NCI-H128 (cell line): ENCODE data around the gene TARS3.
"Not testable (repeated sequence)": the region's sequence is repeated elsewhere in the genome, so short reads cannot be mapped to it uniquely, and the experiment has no call there.

Experiments used
- DNase-seq: peaks from one replicate; lab custom pipeline; 2025; ENCODE audit not compliant: unreplicated experiment; lab: John Stamatoyannopoulos, UW

Gene TARS3

DNA sequence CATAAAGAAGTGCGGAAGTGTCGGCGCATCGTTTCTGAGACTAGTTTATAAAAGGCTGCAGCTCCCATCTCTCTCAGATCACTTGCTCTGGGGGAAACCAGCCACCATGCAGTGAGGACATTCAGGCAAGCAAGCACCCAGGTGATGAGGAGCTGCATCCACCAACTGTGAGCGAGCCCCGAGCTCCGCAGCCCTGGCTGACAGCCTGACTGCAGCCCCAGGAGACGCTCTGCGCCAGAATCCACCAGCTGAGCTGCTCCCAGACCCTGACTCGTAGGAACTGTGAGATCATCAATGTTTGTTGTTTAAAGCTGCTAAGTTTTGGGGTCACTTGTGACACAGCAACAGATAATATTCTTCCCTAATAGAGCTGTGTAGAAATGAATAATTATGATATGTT, 67.1 kb downstream of the TARS3 start:
- DNase-seq: no peak

DNA sequence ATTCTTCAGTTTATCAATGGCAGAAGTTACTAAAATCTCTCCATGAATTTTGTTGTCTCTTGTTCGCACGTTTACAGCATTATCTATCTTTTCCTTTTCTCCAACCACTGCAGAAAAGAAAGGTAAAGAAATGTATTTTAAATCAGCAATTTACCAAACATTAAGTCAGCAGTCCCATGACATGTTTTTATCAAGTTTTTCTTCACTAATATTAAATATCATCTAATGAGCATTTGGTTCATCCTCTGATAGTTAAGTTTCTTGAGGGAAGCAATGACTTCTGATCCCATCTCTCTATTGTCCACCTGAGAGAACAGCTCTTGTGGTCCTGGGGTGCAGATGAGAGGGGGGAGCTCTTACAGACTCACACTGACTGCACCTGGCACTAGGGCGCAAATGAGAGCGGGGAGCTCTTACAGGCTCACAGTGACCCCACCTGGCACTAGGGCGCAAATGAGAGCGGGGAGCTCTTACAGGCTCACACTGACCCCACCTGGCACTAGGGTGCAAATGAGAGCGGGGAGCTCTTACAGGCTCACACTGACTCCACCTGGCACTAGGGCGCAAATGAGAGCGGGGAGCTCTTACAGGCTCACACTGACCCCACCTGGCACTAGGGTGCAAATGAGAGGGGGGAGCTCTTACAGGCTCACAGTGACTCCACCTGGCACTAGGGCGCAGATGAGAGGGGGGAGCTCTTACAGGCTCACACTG, 69.5 kb downstream of the TARS3 start:
- DNase-seq: not testable (repeated sequence)

- DNase-seq: no peak
Observed at GRCh38 chr15:101654171-101654570, 70.1 kb downstream of the TARS3 start.

DNA sequence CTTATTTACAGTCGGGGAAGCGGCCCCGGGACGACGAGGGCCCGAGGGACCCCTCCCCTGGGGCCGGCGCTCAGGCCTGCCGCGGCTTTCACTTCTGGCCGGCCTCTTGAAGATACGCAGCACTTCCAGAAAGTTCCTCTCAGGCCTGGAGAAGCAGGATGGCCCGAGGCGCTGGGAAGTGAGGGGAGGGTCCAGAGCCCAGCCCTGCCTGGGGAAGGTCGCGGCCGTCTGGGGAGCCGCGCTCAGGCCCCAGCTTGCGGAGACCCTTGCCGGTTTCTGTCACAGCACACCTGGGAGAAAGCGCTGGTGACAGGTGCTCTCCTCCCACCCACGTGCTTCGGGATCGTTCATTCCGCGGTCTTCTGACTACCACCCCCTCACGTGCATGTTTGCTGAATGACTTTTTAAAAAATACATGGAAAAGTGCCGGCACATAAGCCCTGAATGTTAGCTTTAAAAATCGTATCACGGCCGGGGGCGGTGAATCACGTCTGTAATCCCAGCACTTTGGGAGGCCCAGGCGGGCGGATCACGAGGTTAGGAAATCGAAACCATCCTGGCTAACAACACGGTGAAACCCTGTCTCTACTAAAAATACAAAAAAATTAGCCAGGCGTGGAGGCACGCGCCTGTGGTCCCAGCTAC, 71.4 kb downstream of the TARS3 start:
- no peak for DNase-seq

DNA sequence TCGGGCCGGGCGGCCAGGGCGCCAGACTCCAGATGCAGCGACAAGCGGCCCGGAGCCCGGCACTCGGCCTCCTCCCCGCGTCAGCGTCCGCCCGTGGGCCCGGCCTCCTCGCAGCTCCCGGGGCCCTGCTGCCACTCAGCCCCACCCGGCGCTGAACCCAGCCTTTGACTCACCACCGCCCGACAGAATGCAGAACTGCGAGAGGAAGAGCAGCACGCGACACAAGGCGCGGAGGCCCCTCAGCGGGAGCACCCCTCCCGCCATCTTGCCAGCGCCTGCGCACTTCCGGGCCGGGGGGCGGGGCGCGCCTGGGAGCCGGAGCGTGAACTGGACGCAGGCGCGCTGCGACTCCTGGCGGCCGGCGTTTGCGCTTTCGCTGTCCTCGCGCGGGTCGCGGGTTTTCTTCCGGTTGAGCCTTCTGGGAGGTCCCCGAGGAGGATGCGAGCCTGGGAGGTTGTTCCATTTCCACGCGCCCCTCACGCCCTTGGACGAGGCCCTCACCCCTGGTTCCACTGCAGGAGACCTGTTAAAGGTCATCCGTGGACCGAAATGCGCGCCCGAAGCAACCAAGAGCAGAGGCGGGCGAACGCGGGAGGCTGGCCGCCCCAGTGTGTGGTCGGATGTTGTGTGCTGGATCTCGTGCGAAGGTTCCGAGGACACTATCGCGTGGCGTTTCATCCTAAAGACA, 72.0 kb downstream of the TARS3 start, which contains the start of gene TM2D3:
Gene TM2D3 (minus strand): TSS at position 284 of the 688 bp plus-strand sequence. CDS start 20 bp downstream, at position 264.
- peak; percentile 53 for DNase-seq

DNA sequence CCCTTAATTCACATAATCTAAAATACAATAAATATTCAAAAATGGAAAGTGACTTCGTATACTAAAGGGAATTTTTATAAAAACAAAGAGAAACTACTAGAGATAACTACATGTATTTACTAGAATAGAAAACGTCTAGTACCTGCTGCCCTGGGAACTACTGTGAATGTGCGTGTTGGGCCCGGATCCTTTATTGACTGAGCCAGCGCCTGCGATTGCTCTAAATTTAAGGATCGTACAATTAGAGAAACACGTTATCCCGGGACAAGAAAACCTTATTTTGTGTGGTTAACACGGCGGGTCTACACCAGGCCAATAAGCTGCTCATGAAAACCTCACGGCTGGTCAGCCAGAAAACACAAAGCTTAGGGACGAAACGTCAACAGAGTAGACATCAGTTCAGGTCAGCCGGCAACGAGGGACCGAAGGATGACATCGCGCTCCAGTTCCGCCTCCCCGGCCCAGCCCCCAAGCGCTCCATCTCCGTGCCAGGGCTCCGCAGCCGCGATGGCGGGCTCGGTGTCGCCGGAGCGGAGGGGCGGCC, 72.6 kb downstream of the TARS3 start:
- DNase-seq: no peak

DNA sequence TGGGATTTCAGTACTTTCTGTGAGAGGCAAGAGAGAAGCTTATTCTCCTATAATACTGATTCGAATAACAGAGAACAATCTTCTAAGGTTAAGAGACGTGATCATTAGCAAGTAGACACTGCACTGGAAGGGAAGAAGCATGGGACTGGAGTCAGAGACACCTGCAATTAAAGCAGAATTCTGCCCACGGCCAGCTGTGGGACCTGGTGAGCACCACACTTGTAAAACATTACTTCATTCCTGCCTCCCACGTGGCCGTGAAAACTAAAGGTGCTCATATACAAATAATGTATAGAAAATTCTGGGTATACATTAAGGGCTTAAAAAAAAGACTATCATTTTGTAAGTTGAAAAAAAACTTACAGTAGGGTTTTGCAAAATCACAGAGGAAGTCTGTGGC, 74.1 kb downstream of the TARS3 start:
- no peak for DNase-seq

- DNase-seq: no peak
Observed at GRCh38 chr15:101648356-101648755, 75.9 kb downstream of the TARS3 start.

DNA sequence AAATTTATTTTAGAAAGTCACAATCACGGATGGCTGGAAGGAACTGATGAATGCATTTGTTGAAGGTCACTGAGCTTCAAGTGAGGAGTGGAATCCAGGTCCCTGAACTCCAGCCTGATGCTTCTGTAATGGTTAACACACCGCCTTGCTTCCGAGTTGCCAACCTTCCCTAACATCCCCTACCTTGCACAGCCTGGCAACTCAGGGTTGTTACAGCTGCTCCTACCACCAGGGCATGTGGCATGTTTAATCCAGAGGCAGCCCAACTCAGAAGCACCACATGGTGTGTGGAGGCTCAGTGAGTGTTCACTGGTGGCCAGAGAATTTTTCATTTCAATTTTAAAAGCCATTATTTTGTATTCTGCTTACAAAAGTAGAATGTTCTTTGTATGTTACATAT, 77.0 kb downstream of the TARS3 start:
- DNase-seq: no peak

GRCh38 chr15:101646672-101647071, 77.6 kb downstream of the TARS3 start:
- no peak for DNase-seq

DNA sequence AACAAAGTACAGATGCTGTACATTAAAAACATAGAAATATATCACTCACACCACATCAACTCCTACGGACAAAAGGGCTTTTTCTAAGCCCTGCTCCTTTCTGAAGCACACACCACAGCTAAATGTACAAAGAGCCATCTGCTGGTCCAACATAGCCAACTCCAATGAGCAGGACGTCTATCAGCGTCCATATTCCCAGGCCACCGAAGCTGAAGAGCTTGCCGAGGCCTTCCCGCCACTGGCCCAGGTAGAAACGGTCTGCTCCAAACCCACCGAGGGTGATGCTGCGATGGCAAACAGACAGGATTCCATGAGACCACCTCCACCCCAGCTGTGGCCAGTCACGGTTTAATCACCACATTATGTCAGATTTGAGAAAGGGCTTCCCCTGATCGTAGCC, 81.9 kb downstream of the TARS3 start:
- DNase-seq: no peak

GRCh38 chr15:101641894-101642293, 82.4 kb downstream of the TARS3 start:
- no peak for DNase-seq

DNA sequence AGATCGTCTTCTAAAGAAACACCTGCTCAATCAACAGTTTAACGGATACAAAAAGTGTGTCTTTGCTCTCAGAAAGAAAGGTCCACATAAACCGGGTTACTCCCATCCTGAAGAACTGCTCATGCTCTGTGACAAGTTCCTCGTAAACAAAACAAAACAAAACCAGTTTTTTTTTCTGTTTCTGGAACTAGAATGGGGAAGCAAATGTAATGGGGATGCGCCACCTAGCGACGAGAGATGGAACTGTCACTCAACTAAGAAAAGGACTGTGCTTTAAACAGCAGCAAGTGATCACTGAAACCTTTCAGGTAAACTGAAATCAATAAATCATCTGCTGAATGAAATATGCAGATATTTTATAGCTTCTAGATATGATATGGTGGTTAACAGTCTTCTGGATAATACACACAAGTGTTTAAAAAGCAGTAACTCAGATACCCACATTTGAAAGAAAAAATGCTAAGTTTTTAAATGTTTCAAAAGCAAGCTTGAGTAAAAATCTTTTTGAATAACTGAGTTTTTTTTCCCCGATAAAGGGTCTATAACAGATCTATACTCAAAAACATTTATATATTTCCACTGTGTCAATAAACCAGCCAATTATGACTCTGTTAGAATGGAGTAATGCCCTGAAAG, 83.0 kb downstream of the TARS3 start:
- DNase-seq: no peak

- DNase-seq: no peak
Observed at GRCh38 chr15:101639667-101640066, 84.6 kb downstream of the TARS3 start.

GRCh38 chr15:101637919-101638318, 86.4 kb downstream of the TARS3 start:
- DNase-seq: no peak

GRCh38 chr15:101637516-101637915, 86.8 kb downstream of the TARS3 start:
- no peak for DNase-seq

DNA sequence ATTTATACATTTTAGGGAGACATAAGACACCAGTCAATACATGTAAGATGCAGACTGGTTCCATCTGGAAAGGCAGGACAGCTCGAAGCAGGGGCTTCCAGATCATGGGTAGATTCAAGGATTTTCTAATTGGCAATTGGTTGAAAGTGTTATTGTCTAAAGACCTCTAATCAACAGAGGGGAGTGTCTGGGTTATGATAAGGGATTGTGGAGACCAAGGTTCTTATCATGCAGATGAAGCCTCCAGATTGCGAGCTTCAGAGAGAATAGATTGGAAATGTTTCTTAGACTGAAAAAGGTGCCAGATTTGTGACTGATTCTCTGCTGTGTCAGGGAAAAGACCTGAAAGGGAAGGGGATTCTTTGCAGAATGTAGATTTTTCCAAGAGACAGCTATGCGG, 87.2 kb downstream of the TARS3 start:
- DNase-seq: no peak

DNA sequence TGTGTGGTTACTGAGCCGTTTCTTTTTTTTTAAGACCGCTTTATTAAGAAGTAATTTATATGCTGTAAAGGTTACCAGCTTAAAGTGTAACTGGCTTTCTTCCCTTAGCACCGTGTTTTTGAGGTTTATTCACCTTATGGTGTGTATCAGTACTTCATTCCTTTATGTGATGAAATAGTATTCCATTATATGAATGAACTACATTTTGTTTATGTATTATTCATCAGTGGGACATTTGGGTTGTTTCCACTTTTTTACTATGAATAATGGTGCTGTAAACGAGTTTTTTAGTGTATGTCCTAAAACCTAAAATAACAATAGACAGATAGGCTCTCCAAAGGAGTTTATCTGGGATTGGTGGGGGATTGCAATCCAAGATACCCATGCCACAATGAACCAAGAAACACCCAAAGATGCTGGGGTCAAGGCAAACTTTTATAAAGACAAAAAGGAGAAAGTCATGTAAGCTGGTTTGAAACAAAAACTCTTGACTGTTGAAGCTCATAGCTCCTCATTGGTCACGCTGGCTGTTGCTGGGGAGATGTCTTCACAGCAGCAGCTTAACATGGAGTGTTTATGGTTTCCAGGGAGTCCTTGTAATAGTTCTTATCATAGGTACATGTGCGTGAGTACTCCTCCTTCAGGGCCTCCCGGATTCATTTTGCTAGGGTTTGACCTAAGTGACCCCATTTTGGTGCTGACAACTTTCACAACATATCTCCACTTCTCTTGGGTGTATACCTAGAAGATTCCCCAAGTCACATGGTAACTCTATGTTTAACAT, 88.1 kb downstream of the TARS3 start:
- no peak for DNase-seq

- DNase-seq: no peak
Observed at GRCh38 chr15:101633356-101633755, 90.9 kb downstream of the TARS3 start.

DNA sequence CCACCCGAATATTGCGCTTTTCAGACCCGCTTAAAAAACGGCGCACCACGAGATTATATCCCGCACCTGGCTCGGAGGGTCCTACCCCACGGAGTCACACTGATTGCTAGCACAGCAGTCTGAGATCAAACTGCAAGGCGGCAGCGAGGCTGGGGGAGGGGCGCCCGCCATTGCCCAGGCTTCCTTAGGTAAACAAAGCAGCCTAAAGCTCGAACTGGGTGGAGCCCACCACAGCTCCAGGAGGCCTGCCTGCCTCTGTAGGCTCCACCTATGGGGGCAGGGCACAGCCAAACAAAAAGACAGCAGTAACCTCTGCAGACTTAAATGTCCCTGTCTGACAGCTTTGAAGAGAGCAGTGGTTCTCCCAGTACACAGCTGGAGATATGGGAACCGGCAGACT, 97.5 kb downstream of the TARS3 start:
- not testable (repeated sequence) for DNase-seq

DNA sequence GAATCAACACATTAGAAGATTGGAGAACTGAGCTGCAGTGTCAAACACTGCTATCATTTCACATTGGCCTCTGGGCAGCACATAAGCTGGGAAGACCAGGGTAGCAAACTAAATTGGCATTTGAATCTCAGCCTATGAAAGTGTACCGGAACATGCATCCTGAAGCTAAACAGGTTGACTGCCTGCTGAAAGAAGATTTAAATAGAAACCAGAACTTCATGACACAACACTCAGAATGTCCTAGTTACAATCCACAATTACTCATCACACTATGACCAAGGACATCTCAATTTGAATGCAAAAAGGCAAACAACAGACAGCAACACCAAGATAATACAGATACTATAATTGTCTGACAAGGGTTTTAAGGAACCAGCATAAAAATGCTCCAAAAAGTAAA, 98.3 kb downstream of the TARS3 start:
- DNase-seq: no peak
